Cerebellar nuclear complex (tissue), 1 donor: ENCODE measurements around the gene TANC1.

Experiments
- DNase-seq, 2 experiments: peaks; one replicate each; lab custom pipeline; 2025; lab: John Stamatoyannopoulos, UW

Gene TANC1

GRCh38 chr2:159118115-159118858 is 149.8 kb downstream of the TANC1 start:
- peak in 1 of 2 experiments; percentile 70 for DNase-seq

DNA sequence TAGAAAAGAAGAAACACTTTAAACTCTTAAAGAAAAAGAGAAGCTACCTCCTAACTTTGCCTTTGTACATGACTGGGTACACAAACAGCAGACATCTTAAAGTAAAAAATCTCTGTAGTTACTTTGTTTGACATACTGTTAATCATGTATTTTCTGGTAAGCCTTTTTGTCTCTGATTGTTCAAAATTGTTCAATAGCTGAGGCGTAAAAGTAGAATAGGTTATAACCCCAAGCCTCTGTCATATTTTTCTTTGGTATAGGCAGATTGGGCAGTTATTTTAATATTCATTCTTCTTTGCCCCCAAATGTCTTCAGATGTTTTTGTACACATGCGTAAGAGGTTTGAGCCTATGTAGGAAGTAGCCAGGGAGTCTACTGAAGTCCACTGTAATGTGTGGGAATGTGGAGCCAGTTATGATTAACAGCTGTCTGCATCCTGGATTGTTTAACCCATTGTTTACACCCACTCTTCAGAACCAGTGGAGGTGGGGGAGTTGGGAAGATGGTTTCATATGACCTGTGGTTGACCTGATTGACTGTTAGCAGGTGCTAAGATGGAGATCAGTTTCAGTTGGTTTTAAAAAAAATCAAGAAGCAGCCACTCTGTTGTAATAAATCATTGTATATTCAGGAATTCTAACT is 150.5 kb downstream of the TANC1 start:
- DNase-seq = no peak

DNA sequence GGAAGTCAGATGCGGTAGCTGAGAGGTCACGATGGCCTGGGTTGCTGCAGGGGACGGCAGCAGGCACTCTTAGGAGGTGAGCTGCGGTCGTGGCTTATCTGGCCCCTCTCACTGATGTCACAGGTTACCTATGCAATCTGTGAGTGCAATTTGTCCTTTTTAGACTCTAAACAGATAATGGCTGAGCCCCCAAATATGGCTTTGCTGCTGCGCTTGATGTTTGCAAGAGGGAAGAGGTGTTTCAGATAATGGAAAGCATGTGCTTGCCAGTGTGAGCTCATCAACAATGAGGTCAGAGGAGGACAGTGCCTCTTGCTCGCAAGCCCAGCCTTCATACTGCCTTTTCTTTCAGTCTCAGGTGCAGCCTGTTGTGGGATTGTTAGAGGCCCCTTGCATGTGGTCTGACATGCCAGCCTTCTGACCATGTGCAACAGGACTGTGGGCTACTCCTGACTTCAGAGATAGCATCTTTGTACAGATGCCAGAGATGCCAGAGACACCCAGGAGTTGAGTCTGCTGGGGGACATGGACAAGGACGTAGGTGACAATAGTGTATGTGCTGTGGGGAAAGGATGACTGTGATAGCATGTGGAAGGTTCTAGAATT is 151.3 kb downstream of the TANC1 start:
- DNase-seq = no peak

GRCh38 chr2:159123786-159124185 is 155.3 kb downstream of the TANC1 start:
- no peak for DNase-seq

- DNase-seq = no peak
Observed at GRCh38 chr2:159124441-159124911, 156.0 kb downstream of the TANC1 start.

- DNase-seq = no peak
Observed at GRCh38 chr2:159124931-159125467, 156.6 kb downstream of the TANC1 start.

DNA sequence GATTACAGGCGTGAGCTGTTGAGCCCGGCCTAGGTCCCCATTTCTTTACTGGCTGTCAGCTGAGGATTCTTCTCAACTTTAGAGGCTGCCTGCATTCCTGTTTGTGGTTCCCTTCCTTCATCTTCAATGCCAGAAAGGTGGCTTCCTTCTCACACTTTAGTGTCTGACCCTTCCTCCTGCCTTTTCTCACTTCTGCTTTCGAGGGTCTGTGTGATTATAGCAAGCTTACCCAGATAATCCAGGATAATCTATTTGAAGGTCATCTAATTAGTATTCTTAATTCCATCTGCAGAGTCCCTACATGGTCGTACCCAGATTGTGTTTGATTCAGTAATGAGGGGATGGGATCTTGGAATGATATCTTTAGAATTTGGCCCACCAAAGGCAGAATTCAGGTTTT is 157.4 kb downstream of the TANC1 start:
- no peak for DNase-seq

- DNase-seq = no peak
Observed at GRCh38 chr2:159126432-159127022, 158.1 kb downstream of the TANC1 start.

DNA sequence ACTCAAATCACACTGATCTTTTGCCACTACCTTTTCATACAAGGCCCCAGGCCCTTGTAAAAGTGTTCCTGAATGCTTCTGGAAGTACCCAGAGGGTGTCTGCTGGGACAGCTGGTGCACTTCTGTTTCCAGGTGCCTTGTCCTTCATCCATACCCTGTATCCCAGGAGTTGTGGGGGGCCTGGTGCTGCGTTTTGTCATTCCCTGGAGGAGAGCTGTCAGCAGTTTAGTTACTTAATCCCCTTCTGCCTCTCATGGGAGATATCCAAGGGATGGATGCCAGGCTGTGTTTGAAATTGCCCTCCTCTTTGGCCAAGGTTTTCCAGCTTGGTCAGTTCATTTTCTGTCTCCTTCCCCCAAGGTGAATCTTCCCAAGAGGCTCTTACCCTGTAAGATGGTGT is 159.8 kb downstream of the TANC1 start:
- no peak for DNase-seq

GRCh38 chr2:159129269-159129668 is 160.8 kb downstream of the TANC1 start:
- DNase-seq = no peak

DNA sequence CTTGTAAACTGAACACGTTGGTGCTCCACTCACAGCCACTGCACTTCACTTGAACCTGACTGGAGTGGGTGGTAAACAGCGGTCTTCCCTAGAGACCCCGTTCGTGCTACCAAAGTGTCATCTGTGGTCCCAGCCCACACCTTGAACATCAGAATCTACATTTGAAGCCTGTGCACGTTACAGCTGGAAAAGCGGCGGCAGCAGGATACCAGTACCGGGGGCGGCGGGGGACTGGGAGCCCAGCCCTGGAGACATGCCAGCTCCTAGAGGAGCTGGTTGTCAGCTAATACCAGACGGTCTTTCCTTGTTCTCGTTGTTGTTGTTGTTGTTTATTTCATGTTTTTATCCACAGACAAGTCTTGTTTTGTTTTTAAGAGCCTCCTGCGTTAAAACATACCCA is 161.4 kb downstream of the TANC1 start:
- no peak for DNase-seq

GRCh38 chr2:159130302-159130701 is 161.9 kb downstream of the TANC1 start:
- DNase-seq = no peak

- DNase-seq = no peak
Observed at GRCh38 chr2:159131267-159131913, 162.9 kb downstream of the TANC1 start.

DNA sequence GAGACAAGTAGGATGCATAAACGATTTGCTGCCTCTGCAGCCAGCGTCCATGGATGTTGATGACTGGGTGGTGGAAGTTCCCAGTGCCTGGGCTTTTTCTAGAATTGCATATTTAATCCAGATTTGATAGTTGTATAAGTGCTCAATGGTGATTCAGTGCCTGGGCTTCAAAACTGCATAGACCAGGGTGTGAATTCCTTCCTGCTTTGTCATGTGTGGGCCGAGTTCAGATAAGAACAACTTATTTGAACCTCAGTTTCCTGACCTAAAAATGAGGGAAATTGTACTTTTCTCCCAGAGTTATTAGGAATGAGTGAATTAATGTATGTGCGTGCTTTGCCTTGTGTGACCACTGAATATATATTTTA is 163.5 kb downstream of the TANC1 start:
- DNase-seq = no peak

- no peak for DNase-seq
Observed at GRCh38 chr2:159133797-159134196, 165.4 kb downstream of the TANC1 start.

GRCh38 chr2:159134979-159135378 is 166.5 kb downstream of the TANC1 start:
- DNase-seq = no peak

DNA sequence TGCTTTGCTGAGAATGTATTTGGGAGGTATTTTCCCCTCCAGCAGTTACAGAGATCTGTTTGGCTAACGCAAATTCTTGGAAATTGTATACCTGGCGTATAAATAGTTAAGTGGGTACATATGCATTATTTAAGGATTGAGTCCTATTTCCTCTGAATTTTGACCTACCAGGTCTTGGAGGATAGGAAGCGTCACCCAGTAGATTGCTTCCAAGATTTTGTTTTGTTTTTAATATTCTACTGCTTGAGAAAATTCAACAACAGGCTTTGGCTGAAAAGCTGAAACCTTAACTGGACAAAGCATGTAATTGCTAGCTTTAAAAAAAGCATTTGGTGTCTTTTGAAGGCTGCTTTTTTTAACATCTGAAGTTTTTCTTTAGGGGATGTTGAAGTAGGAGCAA is 168.0 kb downstream of the TANC1 start:
- DNase-seq = no peak

- no peak for DNase-seq
Observed at GRCh38 chr2:159137511-159138241, 169.2 kb downstream of the TANC1 start.

- no peak for DNase-seq
Observed at GRCh38 chr2:159138642-159139182, 170.3 kb downstream of the TANC1 start.

GRCh38 chr2:159139216-159139933 is 170.9 kb downstream of the TANC1 start:
- no peak for DNase-seq
